NCI-H2171 (cell line): ENCODE measurements around the gene ZNF865.
"Not testable (repeated sequence)": the region's sequence is repeated elsewhere in the genome, so short reads cannot be mapped to it uniquely, and the experiment has no call there.

Source experiments
- DNase-seq: peaks from one replicate; lab custom pipeline; 2025; lab: John Stamatoyannopoulos, UW

Gene ZNF865

GRCh38 chr19:55605637-55606470 lies at the start of gene ZNF865:
Gene ZNF865 (plus strand): TSS chr19:55605647. CDS start chr19:55613619, 7,972 bp downstream.
- peak; percentile 56 for DNase-seq

- DNase-seq = no peak
These were observed 45.8 kb upstream of the ZNF865 start for GRCh38 chr19:55559684-55560083.

GRCh38 chr19:55563261-55563690 lies 42.2 kb upstream of the ZNF865 start:
- no peak for DNase-seq

- DNase-seq = no peak
These were observed 38.6 kb upstream of the ZNF865 start for GRCh38 chr19:55566823-55567222.

GRCh38 chr19:55567708-55568328 lies 37.6 kb upstream of the ZNF865 start:
- no peak for DNase-seq

GRCh38 chr19:55569477-55569876 lies 36.0 kb upstream of the ZNF865 start:
- DNase-seq = not testable (repeated sequence)

GRCh38 chr19:55573929-55574328 lies 31.5 kb upstream of the ZNF865 start:
- not testable (repeated sequence) for DNase-seq

GRCh38 chr19:55576746-55577145 lies 28.7 kb upstream of the ZNF865 start:
- DNase-seq = no peak

- no peak for DNase-seq
These were observed 27.3 kb upstream of the ZNF865 start for GRCh38 chr19:55578031-55578760.

- no peak for DNase-seq
These were observed 26.4 kb upstream of the ZNF865 start for GRCh38 chr19:55578761-55579747.

- peak; percentile 9 for DNase-seq
These were observed 25.5 kb upstream of the ZNF865 start for GRCh38 chr19:55579766-55580621.

GRCh38 chr19:55580628-55581144 lies 24.8 kb upstream of the ZNF865 start, which contains the start of gene ZNF579:
Gene ZNF579 (minus strand): TSS chr19:55580848. CDS start chr19:55579639, 1,209 bp downstream.
- peak; percentile 90 for DNase-seq

GRCh38 chr19:55581145-55581822 lies 24.2 kb upstream of the ZNF865 start:
- no peak for DNase-seq

- DNase-seq = no peak
These were observed 23.6 kb upstream of the ZNF865 start for GRCh38 chr19:55581823-55582223.

- not testable (repeated sequence) for DNase-seq
These were observed 23.2 kb upstream of the ZNF865 start for GRCh38 chr19:55582284-55582683.

- DNase-seq = not testable (repeated sequence)
These were observed 21.6 kb upstream of the ZNF865 start for GRCh38 chr19:55583897-55584296.

GRCh38 chr19:55584871-55585270 lies 20.6 kb upstream of the ZNF865 start:
- DNase-seq = no peak

GRCh38 chr19:55585658-55586339 lies 19.6 kb upstream of the ZNF865 start:
- peak; percentile 98 for DNase-seq
